HAP-1 (cell line): ENCODE results near the gene SMARCD2.
"Not testable (repeated sequence)": the region's sequence is repeated elsewhere in the genome, so short reads cannot be mapped to it uniquely, and the experiment has no call there.

Experiments
- DNase-seq, 2 experiments: peaks; one replicate each; pipeline ENCODE4 v3.0.0-alpha.2; 2016 to 2020; ENCODE audit warnings: low spot score in 2 of 2
- H3K27me3 ChIP-seq: fragments of 250-450 bp; sonication (Bioruptor Pico); 2 replicates; pipeline ENCODE4 v1.5.1; 2020; ENCODE audit warnings: low read depth, mild to moderate bottlenecking, moderate library complexity
- H3K36me3 ChIP-seq: fragments of 250-450 bp; sonication (Bioruptor Pico); replicated peaks from 2 replicates; pipeline ENCODE4 v1.5.1; 2020; ENCODE audit warnings: mild to moderate bottlenecking
- H3K4me1 ChIP-seq: fragments of 250-450 bp; sonication (Bioruptor Pico); 2 replicates; pipeline ENCODE4 v1.5.1; 2020; ENCODE audit warnings: mild to moderate bottlenecking
- H3K4me3 ChIP-seq: fragments of 250-450 bp; sonication (Bioruptor Pico); 2 replicates; pipeline ENCODE4 v1.5.1; 2020; ENCODE audit warnings: mild to moderate bottlenecking, moderate library complexity
- H3K9me3 ChIP-seq: fragments of 250-450 bp; sonication (Bioruptor Pico); 2 replicates; pipeline ENCODE4 v1.5.1; 2020; ENCODE audit warnings: mild to moderate bottlenecking, moderate library complexity
- in situ Hi-C: fragments of 300-500 bp; cut with MboI; formaldehyde crosslinking; loops from 3 replicates; pipeline ENCODE4 v1.14.3; 2020; ENCODE audit warnings: low sequenced_read_pairs, inconsistent platforms, mixed read lengths

Gene SMARCD2

DNA sequence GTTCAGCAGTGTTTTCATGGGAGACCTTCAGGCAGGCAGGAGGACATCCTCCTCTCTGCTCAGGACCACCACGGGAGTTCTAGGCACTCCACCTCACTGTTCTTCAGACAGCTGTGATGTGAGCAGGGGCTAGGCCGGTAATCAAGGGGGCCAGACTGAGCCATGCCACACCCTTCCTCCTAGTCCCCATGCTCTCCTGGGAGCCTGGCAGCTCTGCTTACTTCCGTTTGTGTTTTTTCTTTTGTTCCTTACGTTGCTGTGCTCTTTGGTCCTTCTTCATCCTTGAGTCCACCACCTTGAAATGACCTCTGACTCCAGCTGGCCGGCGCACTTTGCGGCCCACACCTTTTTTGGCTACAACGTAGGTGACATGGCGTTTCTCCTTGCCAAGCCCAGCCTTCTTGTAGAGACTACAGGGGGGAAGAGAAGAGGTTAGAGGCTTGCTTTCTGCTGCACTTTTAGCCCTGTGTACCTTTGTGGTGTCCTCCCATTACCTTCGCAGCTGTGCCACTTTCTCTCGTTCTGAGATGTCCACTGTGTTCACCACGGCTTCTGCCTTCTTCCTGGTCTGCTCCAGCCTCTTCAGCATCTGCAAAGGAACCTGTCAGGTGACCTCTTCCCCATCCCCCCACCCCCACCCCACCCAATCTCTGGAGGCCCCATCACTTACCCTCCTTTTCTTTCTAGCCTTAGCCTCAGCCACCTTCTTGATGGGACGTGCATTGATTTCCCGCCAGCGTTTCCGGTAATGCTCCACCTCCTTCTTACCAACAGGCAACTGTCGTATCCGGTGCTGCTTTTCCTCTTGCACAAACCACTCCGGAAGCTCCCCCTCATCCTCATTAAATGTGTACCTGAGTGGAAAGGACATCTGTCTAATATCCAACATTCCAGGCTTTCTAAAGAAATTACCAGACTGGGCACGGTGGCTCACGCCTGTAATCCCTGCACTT lies 22.6 kb downstream of the SMARCD2 start:
- in situ Hi-C loops: loop anchor here (25.0 kb wide), 1 partner anchor 692 kb away; the partner anchor contains the start of genes CEP95 and DDX5
- H3K36me3 ChIP-seq: peaks cover 99% of the 10 kb centered on the region
- DNase-seq: no peak
- H3K4me3 ChIP-seq: no peak overlapping the region
- H3K27me3 ChIP-seq: no peaks in the 10 kb centered on the region
- no peaks in the 10 kb centered on the region for H3K9me3 ChIP-seq
- no peaks in the 10 kb centered on the region for H3K4me1 ChIP-seq

DNA sequence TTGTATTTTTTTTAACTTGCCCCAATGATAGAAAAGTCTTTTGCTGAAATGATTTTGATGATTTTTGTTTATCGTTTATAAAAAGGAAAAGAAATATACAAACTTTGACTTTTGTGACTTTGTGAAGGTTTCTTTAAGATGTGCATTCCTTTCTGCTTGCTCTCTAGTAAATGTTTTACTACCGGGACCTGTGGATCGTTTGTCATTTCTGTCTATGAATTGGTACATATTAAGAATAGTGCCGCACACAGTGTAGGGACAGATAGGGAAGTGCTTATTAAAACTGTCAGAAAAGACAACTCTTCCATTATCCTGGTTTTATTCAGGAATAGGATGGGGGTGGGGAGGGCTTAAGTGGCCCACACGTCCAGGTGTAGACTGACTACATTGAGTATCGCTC lies 23.4 kb downstream of the SMARCD2 start:
- Histone ChIP-seq H3K4me1 (no peaks in the 10 kb centered on the region), H3K4me3 (no peak overlapping the region), H3K27me3 (no peaks in the 10 kb centered on the region), H3K36me3 (peaks cover 97% of the 10 kb centered on the region), H3K9me3 (no peaks in the 10 kb centered on the region)
- DNase-seq: no peak
- in situ Hi-C loops: loop anchor here (25.0 kb wide), 1 partner anchor 693 kb away; the partner anchor contains the start of genes CEP95 and DDX5

DNA sequence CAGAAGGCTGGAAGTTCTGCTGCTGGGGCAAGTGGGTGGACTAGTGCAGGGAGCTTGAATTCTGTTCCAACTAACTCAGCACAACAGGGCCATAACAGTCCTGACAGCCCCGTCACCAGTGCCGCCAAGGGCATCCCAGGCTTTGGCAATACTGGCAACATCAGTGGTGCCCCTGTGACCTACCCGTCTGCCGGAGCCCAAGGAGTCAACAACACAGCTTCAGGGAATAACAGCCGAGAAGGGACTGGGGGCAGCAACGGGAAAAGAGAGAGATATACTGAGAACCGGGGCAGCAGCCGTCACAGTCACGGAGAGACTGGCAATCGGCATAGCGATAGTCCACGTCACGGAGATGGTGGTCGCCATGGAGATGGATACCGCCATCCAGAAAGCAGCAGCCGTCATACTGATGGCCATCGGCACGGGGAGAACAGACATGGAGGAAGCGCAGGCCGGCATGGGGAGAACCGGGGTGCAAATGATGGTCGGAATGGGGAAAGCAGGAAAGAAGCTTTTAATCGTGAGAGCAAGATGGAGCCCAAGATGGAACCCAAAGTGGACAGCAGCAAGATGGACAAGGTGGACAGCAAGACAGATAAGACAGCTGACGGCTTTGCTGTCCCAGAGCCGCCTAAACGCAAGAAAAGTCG lies 24.6 kb downstream of the SMARCD2 start:
- Histone ChIP-seq H3K4me1 (no peaks in the 10 kb centered on the region), H3K27me3 (no peaks in the 10 kb centered on the region), H3K36me3 (peaks cover 97% of the 10 kb centered on the region), H3K9me3 (no peaks in the 10 kb centered on the region), H3K4me3 (no peak overlapping the region)
- DNase-seq: no peak
- in situ Hi-C loops: loop anchor here (25.0 kb wide), 1 partner anchor 694 kb away; the partner anchor contains the start of genes CEP95 and DDX5

DNA sequence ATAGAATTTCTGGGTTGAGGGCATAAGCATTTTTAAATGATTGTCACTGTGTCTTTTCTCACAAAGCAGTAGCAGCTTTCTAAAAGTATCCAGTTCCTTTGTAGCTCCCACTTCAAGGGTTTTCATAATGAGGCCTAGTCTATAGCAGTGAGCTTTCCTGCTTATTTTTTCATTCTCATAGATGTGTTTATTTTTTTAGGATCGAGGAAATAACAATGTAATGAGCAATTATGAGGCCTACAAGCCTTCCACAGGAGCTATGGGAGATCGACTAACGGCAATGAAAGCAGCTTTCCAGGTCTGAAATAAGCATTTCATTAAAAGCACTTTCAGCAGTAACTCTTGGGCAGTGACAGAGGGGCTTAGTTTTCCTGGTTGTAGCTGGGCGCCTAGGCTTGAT lies 25.8 kb downstream of the SMARCD2 start:
- no peak for DNase-seq
- peaks cover 97% of the 10 kb centered on the region for H3K36me3 ChIP-seq
- no peaks in the 10 kb centered on the region for H3K4me1 ChIP-seq
- no peaks in the 10 kb centered on the region for H3K9me3 ChIP-seq
- no peaks in the 10 kb centered on the region for H3K27me3 ChIP-seq
- H3K4me3 ChIP-seq: no peak overlapping the region
- in situ Hi-C loops: loop anchor here (25.0 kb wide), 1 partner anchor 696 kb away; the partner anchor contains the start of genes CEP95 and DDX5

DNA sequence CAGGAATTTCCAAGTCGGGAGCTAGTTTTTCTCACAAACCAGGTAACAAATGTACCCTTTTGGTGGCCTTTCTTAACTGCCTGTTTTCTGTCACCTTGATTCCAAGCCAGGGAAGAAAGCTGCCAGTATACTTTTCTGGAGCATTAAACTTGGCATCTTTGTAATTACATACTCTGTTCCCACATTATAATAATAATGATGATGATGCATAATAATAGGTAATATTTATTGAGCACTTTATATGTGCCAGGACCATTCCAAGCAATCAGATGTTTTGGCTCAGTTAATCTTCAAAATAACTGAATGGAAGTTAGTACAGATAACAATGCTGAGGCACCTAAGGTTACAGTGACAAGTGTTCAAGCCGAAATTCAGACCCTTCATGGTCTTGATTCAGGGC lies 26.4 kb downstream of the SMARCD2 start:
- no peak for DNase-seq
- Histone ChIP-seq H3K27me3 (no peaks in the 10 kb centered on the region), H3K9me3 (no peaks in the 10 kb centered on the region), H3K4me3 (no peak overlapping the region), H3K36me3 (peaks cover 97% of the 10 kb centered on the region), H3K4me1 (no peaks in the 10 kb centered on the region)
- in situ Hi-C loops: loop anchor here (25.0 kb wide), 1 partner anchor 696 kb away; the partner anchor contains the start of genes CEP95 and DDX5

DNA sequence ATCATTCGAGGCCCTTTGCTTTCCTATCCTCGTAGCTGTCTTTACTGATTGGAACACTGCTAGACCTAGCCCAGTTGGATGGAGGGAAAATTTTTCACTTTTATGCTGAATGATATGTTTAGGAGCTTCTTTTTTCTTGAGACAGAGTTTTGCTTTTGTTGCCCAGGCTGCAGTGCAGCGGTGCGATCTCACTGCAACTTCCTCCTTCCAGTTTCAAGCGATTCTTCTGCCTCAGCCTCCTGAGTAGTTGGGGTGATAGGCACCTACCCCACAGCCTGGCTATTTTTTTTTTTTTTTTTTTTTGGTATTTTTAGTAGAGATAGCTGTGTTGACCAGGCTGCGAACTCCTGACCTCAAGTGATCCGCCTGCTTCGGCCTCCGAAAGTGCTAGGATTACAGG lies 32.5 kb downstream of the SMARCD2 start:
- in situ Hi-C loops: loop anchor here (25.0 kb wide), 1 partner anchor 702 kb away; the partner anchor contains the start of genes CEP95 and DDX5
- H3K27me3 ChIP-seq: no peaks in the 10 kb centered on the region
- DNase-seq: no peak
- H3K9me3 ChIP-seq: no peaks in the 10 kb centered on the region
- H3K36me3 ChIP-seq: peaks cover 98% of the 10 kb centered on the region
- H3K4me1 ChIP-seq: no peaks in the 10 kb centered on the region
- H3K4me3 ChIP-seq: no peak overlapping the region

DNA sequence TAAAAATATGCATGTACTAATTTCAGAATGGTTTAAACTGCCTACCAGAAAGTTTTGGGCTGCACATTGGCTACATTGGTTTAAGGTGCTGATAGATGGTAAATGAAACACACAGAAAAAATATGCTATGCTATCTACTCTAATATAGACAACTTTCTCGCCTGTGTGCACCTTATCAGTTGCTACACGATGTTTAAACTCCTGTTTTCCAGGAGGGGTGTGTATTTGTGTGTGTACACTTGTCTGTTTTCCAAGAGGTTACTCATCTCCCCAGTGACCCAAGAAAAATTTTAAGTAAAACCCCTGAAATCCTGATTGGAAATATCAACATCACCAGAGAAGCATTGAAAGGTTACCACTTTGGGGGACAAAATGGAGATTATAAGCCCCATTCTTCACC lies 36.9 kb downstream of the SMARCD2 start:
- Histone ChIP-seq H3K9me3 (no peaks in the 10 kb centered on the region), H3K27me3 (no peaks in the 10 kb centered on the region), H3K36me3 (peaks cover 94% of the 10 kb centered on the region), H3K4me1 (no peaks in the 10 kb centered on the region), H3K4me3 (no peak overlapping the region)
- no peak for DNase-seq
- in situ Hi-C loops: loop anchor here (25.0 kb wide), 1 partner anchor 707 kb away; the partner anchor contains the start of genes CEP95 and DDX5

DNA sequence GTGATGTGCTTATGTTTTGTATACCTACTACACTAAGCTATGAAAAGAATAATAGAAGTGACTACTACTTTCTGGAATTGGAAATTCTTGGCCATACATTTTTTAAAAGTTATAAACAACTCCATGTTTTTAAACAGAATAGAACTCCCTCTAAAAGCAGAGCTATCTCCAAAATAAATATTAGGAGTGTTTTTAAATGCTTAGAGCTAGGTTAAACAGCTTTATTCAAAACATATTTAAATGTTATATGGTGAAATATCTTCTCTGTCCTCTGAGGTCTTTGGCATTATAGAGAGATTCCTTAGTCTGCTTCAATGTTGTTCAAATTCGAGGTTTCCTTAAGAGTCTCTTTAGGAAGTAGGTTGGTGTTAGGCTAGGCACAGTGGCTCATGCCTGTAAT lies 38.2 kb downstream of the SMARCD2 start:
- no peaks in the 10 kb centered on the region for H3K4me1 ChIP-seq
- in situ Hi-C loops: loop anchor here (25.0 kb wide), 1 partner anchor 708 kb away; the partner anchor contains the start of genes CEP95 and DDX5
- peaks cover 94% of the 10 kb centered on the region for H3K36me3 ChIP-seq
- no peaks in the 10 kb centered on the region for H3K27me3 ChIP-seq
- no peaks in the 10 kb centered on the region for H3K9me3 ChIP-seq
- H3K4me3 ChIP-seq: no peak overlapping the region
- no peak for DNase-seq

DNA sequence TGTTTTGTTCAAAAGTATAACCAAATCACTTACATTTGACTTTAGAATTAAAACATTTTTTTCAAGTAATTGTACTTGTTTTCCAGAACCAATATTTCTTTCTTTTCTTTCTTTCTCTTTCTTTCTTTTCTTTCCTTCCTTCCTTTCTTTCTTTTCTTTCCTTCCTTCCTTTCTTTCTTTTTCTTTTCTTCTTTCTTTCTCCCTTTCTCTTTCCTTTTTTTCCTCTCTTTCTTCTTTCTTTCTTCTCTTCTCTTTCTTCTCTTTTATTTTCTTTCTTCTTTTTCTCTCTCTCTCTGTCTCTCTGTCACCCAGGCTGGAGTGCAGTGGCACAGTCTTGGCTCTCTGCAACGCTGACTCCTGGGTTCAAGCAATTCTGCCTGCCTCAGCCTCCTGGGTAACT lies 41.7 kb downstream of the SMARCD2 start:
- DNase-seq: no peak
- H3K9me3 ChIP-seq: no peaks in the 10 kb centered on the region
- H3K36me3 ChIP-seq: peaks cover 94% of the 10 kb centered on the region
- H3K27me3 ChIP-seq: no peaks in the 10 kb centered on the region
- in situ Hi-C loops: loop anchor here (25.0 kb wide), 1 partner anchor 712 kb away; the partner anchor contains the start of genes CEP95 and DDX5
- H3K4me1 ChIP-seq: no peaks in the 10 kb centered on the region
- no peak overlapping the region for H3K4me3 ChIP-seq

DNA sequence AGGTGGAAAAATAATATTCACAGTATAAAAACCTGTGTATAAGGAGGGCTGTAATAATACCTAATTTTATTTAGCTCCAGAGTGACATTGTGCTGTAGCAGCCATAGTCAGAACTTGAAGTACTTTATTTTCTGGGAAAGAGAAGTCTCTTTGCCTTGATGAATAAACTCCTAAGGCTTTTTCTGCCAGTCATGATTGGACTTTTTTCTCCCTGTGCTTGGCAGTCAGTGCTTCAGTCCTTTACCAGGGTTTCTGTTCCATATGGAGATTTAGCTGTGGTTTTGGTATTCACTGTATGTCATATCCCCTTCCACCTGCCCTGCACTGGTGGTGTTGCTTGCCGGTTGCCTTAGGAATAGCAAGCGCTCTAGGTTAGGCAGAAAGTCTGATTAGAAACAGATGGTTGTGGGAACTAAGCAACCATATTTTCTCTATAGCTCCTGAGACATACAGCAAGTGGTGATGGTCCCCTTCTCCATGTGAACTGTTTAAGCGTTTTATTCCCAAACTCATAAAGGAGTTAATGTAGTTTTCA lies 43.8 kb downstream of the SMARCD2 start:
- peaks cover 95% of the 10 kb centered on the region for H3K36me3 ChIP-seq
- no peak overlapping the region for H3K4me3 ChIP-seq

DNA sequence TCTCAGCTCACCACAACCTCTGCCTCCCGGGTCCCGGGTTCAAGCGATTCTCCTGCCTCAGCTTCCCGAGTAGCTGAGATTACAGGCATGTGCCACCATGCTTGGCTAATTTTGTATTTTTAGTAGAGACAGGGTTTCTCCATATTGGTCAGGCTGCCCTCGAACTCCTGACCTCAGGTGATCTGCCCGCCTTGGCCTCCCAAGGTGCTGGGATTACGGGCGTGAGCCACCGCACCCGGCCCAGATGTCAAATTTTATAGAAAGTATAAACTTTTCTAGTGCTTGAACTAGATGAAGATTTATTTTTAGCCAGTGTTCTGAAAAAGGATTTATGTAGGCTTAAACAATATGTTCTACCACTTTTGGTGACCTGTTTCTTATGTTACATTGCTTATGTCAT lies 46.1 kb downstream of the SMARCD2 start:
- in situ Hi-C loops, H3K27me3 ChIP-seq, H3K4me3 ChIP-seq, DNase-seq, H3K4me1 ChIP-seq, H3K9me3 ChIP-seq: not testable (repeated sequence)
- peaks cover 96% of the 10 kb centered on the region for H3K36me3 ChIP-seq

More for the DNA sequence above, 43.8 kb downstream of the SMARCD2 start:
- Histone ChIP-seq H3K27me3 (no peaks in the 10 kb centered on the region), H3K4me1 (no peaks in the 10 kb centered on the region), H3K9me3 (no peaks in the 10 kb centered on the region)
- in situ Hi-C loops: no loop called here
- DNase-seq: no peak

DNA sequence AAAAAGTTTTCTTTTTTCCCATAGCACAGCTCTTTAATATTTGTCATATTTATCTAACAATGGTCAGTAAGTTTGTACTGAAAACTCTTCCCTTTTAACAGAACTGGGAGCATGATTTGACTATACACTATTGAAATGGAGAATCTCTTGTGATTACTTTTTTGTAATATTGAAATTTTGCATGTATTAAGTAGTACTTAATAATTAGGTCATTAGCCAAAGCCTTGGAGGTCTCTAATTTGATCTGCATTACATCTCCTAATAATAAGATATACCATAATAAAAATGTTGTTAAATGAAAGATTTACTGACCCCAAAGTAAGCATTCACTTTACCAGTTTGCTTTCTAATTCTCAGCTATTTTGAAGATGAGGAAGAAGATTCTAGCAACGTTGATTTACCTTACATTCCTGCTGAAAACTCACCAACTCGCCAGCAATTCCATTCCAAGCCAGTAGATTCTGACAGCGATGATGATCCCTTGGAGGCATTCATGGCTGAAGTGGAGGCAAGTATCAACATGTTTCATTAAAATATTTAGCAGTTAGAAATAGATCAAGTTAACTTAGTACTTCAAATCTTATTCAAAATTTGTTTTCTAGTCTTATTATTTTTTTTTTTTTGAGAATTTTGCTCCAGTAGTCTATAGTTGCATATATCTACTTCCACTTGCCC lies 50.3 kb downstream of the SMARCD2 start:
- Histone ChIP-seq H3K27me3 (no peaks in the 10 kb centered on the region), H3K9me3 (no peaks in the 10 kb centered on the region), H3K4me3 (no peak overlapping the region), H3K4me1 (no peaks in the 10 kb centered on the region), H3K36me3 (peaks cover 94% of the 10 kb centered on the region)
- in situ Hi-C loops: no loop called here
- DNase-seq: no peak

DNA sequence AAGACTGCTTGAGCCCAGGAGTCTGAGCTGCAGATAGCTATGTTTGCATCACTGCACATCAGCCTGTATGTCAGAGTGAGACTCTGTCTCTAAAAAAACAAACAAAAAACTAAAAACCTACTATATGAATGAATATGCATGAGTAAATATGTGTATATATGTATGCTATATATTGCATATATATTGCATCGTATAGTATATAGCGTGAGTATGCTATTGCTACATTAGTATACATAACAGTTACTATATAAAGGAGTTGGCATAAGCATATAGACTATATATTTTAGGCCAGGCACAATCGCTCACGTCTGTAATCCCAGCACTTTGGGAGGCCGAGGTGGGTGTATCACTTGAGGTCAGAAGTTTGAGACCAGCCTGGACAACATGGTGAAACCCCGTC lies 52.4 kb downstream of the SMARCD2 start:
- no peak for DNase-seq
- Histone ChIP-seq H3K36me3 (peaks cover 81% of the 10 kb centered on the region), H3K27me3 (no peaks in the 10 kb centered on the region), H3K4me1 (peaks cover 6% of the 10 kb centered on the region), H3K4me3 (no peak overlapping the region), H3K9me3 (no peaks in the 10 kb centered on the region)
- in situ Hi-C loops: no loop called here
